Rectal smooth muscle tissue (tissue), 1 donor: ENCODE data around the gene LSP1.

ENCODE experiments used
- H3K27ac ChIP-seq: one replicate; pipeline ENCODE4 v1.7.0; 2013; ENCODE audit warnings: low read depth, low read length, inconsistent platforms
- H3K27me3 ChIP-seq: one replicate; pipeline ENCODE4 v1.7.0; 2013; ENCODE audit warnings: low read length; ENCODE audit not compliant: control insufficient read depth, insufficient read depth
- H3K36me3 ChIP-seq: one replicate; pipeline ENCODE4 v1.7.0; 2013; ENCODE audit warnings: low read length; ENCODE audit not compliant: control insufficient read depth, insufficient read depth
- H3K4me1 ChIP-seq: one replicate; pipeline ENCODE4 v1.7.0; 2013; ENCODE audit warnings: low read length; ENCODE audit not compliant: control insufficient read depth, insufficient read depth
- H3K4me3 ChIP-seq: one replicate; pipeline ENCODE4 v1.7.0; 2013; ENCODE audit warnings: low read length
- H3K9ac ChIP-seq: one replicate; pipeline ENCODE4 v1.7.0; 2013; ENCODE audit warnings: low read length

LSP1 gene

GRCh38 chr11:1834779-1835670 lies 17.9 kb upstream of the LSP1 start, which contains the start of gene SYT8:
Gene SYT8 (plus strand): TSS chr11:1834990. CDS start chr11:1835106, 116 bp downstream.
- Histone ChIP-seq H3K9ac (no peak within 1 kb of the TSS), H3K27ac (no peak within 1 kb of the TSS), H3K4me1 (peaks cover 2% of the 10 kb centered on the region), H3K36me3 (no peaks in the 10 kb centered on the region), H3K4me3 (no peak within 1 kb of the TSS), H3K27me3 (no peaks in the 10 kb centered on the region)

GRCh38 chr11:1835671-1836010 lies 17.2 kb upstream of the LSP1 start:
- Histone ChIP-seq H3K27ac (no peak overlapping the region), H3K36me3 (no peaks in the 10 kb centered on the region), H3K27me3 (no peaks in the 10 kb centered on the region), H3K4me3 (no peak overlapping the region), H3K9ac (no peak overlapping the region), H3K4me1 (peaks cover 2% of the 10 kb centered on the region)

GRCh38 chr11:1836011-1836945 lies 16.6 kb upstream of the LSP1 start:
- Histone ChIP-seq H3K27me3 (no peaks in the 10 kb centered on the region), H3K9ac (no peak overlapping the region), H3K4me1 (peaks cover 2% of the 10 kb centered on the region), H3K4me3 (no peak overlapping the region), H3K27ac (no peak overlapping the region), H3K36me3 (no peaks in the 10 kb centered on the region)

- Histone ChIP-seq H3K36me3 (no peaks in the 10 kb centered on the region), H3K4me1 (peaks cover 2% of the 10 kb centered on the region), H3K27me3 (no peaks in the 10 kb centered on the region), H3K4me3 (no peak overlapping the region), H3K27ac (no peak overlapping the region), H3K9ac (no peak overlapping the region)
Measured at GRCh38 chr11:1837171-1838076, 15.5 kb upstream of the LSP1 start.

GRCh38 chr11:1838077-1838425 lies 14.8 kb upstream of the LSP1 start:
- Histone ChIP-seq H3K27me3 (no peaks in the 10 kb centered on the region), H3K9ac (no peak overlapping the region), H3K27ac (no peak overlapping the region), H3K4me1 (peaks cover 2% of the 10 kb centered on the region), H3K4me3 (no peak overlapping the region), H3K36me3 (no peaks in the 10 kb centered on the region)

GRCh38 chr11:1838426-1839144 lies 14.3 kb upstream of the LSP1 start, which contains the start of gene TNNI2:
Gene TNNI2 (plus strand): TSS chr11:1838981. CDS start chr11:1839697, 716 bp downstream.
- Histone ChIP-seq H3K27me3 (no peaks in the 10 kb centered on the region), H3K4me1 (peaks cover 2% of the 10 kb centered on the region), H3K4me3 (no peak within 1 kb of the TSS), H3K27ac (no peak within 1 kb of the TSS), H3K9ac (no peak within 1 kb of the TSS), H3K36me3 (no peaks in the 10 kb centered on the region)

- Histone ChIP-seq H3K27ac (no peak overlapping the region), H3K4me1 (peaks cover 2% of the 10 kb centered on the region)
Measured at GRCh38 chr11:1839204-1839923, 13.5 kb upstream of the LSP1 start.

GRCh38 chr11:1839924-1840779 lies 12.7 kb upstream of the LSP1 start:
- Histone ChIP-seq H3K4me1 (peaks cover 2% of the 10 kb centered on the region), H3K4me3 (no peak overlapping the region), H3K27me3 (no peaks in the 10 kb centered on the region), H3K36me3 (no peaks in the 10 kb centered on the region), H3K9ac (no peak overlapping the region), H3K27ac (no peak overlapping the region)

More at GRCh38 chr11:1839204-1839923, 13.5 kb upstream of the LSP1 start:
- Histone ChIP-seq H3K9ac (no peak overlapping the region), H3K4me3 (no peak overlapping the region), H3K36me3 (no peaks in the 10 kb centered on the region), H3K27me3 (no peaks in the 10 kb centered on the region)

GRCh38 chr11:1840780-1841480 lies 12.0 kb upstream of the LSP1 start:
- no peaks in the 10 kb centered on the region for H3K27me3 ChIP-seq
- H3K27ac ChIP-seq, result no peak overlapping the region
- no peak overlapping the region for H3K9ac ChIP-seq
- no peak overlapping the region for H3K4me3 ChIP-seq
- peaks cover 2% of the 10 kb centered on the region for H3K4me1 ChIP-seq
- H3K36me3 ChIP-seq, result no peaks in the 10 kb centered on the region

- Histone ChIP-seq H3K27ac (no peak overlapping the region), H3K4me3 (no peak overlapping the region), H3K4me1 (peaks cover 2% of the 10 kb centered on the region), H3K9ac (no peak overlapping the region), H3K36me3 (no peaks in the 10 kb centered on the region), H3K27me3 (no peaks in the 10 kb centered on the region)
Measured at GRCh38 chr11:1841511-1842148, 11.3 kb upstream of the LSP1 start.
